ENCODE data around the gene PLCH1. TPM values are rescaled to one million over a fixed set of nuclear protein-coding genes. Genes with fewer than 3 reads are reported as not detected.
"Not testable (repeated sequence)": the region's sequence is repeated elsewhere in the genome, so short reads cannot be mapped to it uniquely, and the experiment has no call there.

Gene PLCH1
- total RNA-seq, 8 experiments from 2014 or later, result 3.7 to 32.9 (median 11.2) TPM

DNA sequence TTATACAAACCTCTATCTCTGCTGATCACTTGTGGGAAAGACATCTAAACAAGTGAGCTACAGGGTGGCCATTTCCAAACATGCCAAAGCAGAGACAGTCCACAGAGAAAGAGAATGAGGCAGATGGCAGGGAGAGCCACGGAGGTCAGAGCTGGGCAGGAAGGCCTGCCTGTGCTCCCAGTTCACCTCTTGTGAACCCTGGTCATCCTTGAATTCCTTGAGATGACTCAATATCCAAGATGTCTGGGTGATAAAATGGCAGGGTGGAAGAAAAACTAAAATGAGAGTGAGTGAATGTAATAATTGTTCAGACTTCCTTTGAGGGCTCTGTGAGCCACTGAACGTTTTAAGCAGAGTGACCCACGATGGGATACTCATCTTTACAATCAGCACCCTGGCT lies 104.8 kb downstream of the PLCH1 start:
- in situ Hi-C loops (cut with MboI; ENCODE audit: low pct_unique_long_range_greater_than_20kb in 2 of 9, low sequenced_read_pairs in 9 of 9, unreplicated experiment in 9 of 9), result no loop called here
- no peak for ATAC-seq (replicated peaks in 6 of 8)
- Histone ChIP-seq H3K27ac (no peak overlapping the region), H3K4me1 (replicated peaks in 1 of 2) (no peaks in the 10 kb centered on the region), H3K4me3 (no peak overlapping the region)
- WGBS, 10 experiments, result 43 to 90% (median 80%) methylated on average over 1 to 3 of the region's 3 CpGs; no CpG with 5 or more reads in 3 of the 10 experiments

GRCh38 chr3:155639462-155640055 lies 105.3 kb downstream of the PLCH1 start:
- Histone ChIP-seq H3K4me1 (replicated peaks in 1 of 2) (no peaks in the 10 kb centered on the region), H3K27ac (no peak overlapping the region), H3K4me3 (no peak overlapping the region)
- in situ Hi-C loops (cut with MboI; ENCODE audit: low pct_unique_long_range_greater_than_20kb in 2 of 9, low sequenced_read_pairs in 9 of 9, unreplicated experiment in 9 of 9), result no loop called here
- WGBS, 10 experiments, result 73 to 100% (median 83%) methylated on average over 1 to 3 of the region's 4 CpGs; no CpG with 5 or more reads in 3 of the 10 experiments
- ATAC-seq (replicated peaks in 6 of 8), result no peak

DNA sequence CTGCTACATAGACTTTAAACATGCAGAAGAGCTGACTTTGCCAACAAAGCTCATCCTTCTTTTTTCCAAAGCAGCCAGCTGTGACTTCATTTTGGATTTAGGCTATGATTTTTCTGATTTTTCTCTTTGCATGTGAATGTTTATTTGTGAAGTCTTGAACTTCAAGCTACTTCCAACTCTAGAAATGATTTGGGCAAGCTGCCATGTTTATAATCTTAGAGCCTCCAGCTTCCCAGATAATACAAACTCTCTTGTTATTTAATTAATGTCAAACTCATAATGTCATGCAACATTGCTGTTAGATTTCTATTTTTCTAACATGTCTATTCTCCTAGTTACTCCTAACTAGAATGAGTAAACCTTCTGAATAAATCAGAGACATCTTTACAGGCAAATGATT lies 106.4 kb downstream of the PLCH1 start:
- H3K27ac ChIP-seq; in situ Hi-C loops (cut with MboI; ENCODE audit: low pct_unique_long_range_greater_than_20kb in 2 of 9, low sequenced_read_pairs in 9 of 9, unreplicated experiment in 9 of 9); ATAC-seq (replicated peaks in 6 of 8); H3K4me3 ChIP-seq; H3K4me1 ChIP-seq (replicated peaks in 1 of 2): not testable (repeated sequence)

- no peak for ATAC-seq (replicated peaks in 6 of 8)
- H3K27ac ChIP-seq, result no peak overlapping the region
- 36 to 100% (median 83%) methylated on average over 1 to 2 of the region's 2 CpGs; no CpG with 5 or more reads in 1 of the 10 experiments for WGBS, 10 experiments
These were observed 107.3 kb downstream of the PLCH1 start for GRCh38 chr3:155637567-155637966.

DNA sequence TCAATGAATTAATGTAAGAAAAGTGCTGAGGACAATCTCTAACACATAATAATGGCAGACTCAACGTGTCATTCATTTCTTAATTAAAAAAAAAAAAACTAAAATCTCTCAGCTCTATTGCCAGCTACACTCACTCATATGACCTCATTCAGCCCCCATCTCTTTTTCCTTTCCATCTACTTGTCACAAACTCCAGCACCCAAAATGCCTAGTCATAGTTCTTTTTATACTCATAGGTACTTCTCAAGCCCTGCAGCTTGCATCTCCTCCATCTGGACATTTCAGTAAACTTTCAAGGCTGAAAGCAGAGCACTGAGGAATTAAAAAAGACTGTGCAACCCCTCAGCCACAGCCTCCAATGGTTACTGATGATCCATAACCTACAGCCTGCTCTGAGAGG lies 109.8 kb downstream of the PLCH1 start:
- WGBS, 10 experiments, result 10 to 100% (median 80%) methylated on average over 1 of the region's 1 CpG; no CpG with 5 or more reads in 3 of the 10 experiments
- no peak for ATAC-seq (replicated peaks in 6 of 8)
- Histone ChIP-seq H3K4me1 (replicated peaks in 1 of 2) (peaks cover under 1 to 17% of the 10 kb centered on the region in 2 donors), H3K4me3 (no peak overlapping the region), H3K27ac (no peak overlapping the region)
- in situ Hi-C loops (cut with MboI; ENCODE audit: low pct_unique_long_range_greater_than_20kb in 2 of 9, low sequenced_read_pairs in 9 of 9, unreplicated experiment in 9 of 9), result no loop called here

More at GRCh38 chr3:155637567-155637966, 107.3 kb downstream of the PLCH1 start:
- Histone ChIP-seq H3K4me3 (no peak overlapping the region), H3K4me1 (replicated peaks in 1 of 2) (peaks cover 0 to 3% of the 10 kb centered on the region in 2 donors)
- in situ Hi-C loops (cut with MboI; ENCODE audit: low pct_unique_long_range_greater_than_20kb in 2 of 9, low sequenced_read_pairs in 9 of 9, unreplicated experiment in 9 of 9), result no loop called here

DNA sequence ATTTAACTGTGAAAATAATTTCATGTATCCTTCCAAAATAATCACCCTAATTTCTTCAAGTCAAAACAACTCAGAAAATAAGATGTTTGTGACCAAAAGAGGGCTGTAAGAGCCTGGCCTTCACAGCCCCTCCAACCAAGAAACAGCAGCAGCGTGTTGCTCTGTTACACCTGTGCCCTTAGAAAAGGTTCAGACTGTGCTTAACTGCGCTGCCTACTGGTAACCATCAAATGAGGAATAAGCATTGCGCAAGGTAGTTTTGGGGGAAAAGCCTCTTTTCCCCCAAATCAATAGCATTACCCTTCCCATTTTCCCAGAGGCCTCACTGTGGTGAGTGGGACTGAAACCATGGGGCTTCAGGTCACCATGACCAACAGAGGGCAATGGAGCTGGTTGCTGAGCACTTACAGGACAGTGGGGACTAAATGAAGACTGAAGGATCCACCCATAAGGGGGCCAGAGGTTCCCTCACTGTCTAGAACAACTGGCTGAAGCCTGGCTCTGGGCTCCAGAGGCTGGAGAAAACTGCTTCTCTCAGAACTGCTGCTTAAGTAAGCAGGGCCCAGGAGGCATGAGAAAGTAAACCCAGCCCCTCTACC lies 110.7 kb downstream of the PLCH1 start:
- Histone ChIP-seq H3K27ac (no peak overlapping the region), H3K4me1 (replicated peaks in 1 of 2) (peaks cover 3 to 22% of the 10 kb centered on the region in 2 donors), H3K4me3 (no peak overlapping the region)
- 56 to 100% (median 100%) methylated on average over 1 to 3 of the region's 3 CpGs; no CpG with 5 or more reads in 3 of the 10 experiments for WGBS, 10 experiments
- in situ Hi-C loops (cut with MboI; ENCODE audit: low pct_unique_long_range_greater_than_20kb in 2 of 9, low sequenced_read_pairs in 9 of 9, unreplicated experiment in 9 of 9), result no loop called here
- ATAC-seq (replicated peaks in 6 of 8), result no peak

- 29 to 95% (median 79%) methylated on average over 2 to 7 of the region's 7 CpGs for WGBS, 10 experiments
- Histone ChIP-seq H3K4me1 (replicated peaks in 1 of 2) (peaks cover 6 to 24% of the 10 kb centered on the region in 2 donors), H3K27ac (no peak overlapping the region), H3K4me3 (no peak overlapping the region)
- peak in 3 of 8 experiments; percentile 51 to 75 (median 61) for ATAC-seq (replicated peaks in 6 of 8)
- in situ Hi-C loops (cut with MboI; ENCODE audit: low pct_unique_long_range_greater_than_20kb in 2 of 9, low sequenced_read_pairs in 9 of 9, unreplicated experiment in 9 of 9), result no loop called here
These were observed 113.4 kb downstream of the PLCH1 start for GRCh38 chr3:155631323-155632019.

GRCh38 chr3:155629556-155629955 lies 115.3 kb downstream of the PLCH1 start:
- Histone ChIP-seq H3K27ac (no peak overlapping the region), H3K4me3 (no peak overlapping the region), H3K4me1 (replicated peaks in 1 of 2) (peaks cover 6 to 24% of the 10 kb centered on the region in 2 donors)
- in situ Hi-C loops (cut with MboI; ENCODE audit: low pct_unique_long_range_greater_than_20kb in 2 of 9, low sequenced_read_pairs in 9 of 9, unreplicated experiment in 9 of 9), result no loop called here
- ATAC-seq (replicated peaks in 6 of 8), result peak in 1 of 8 experiments; percentile 7
- 25 to 100% (median 63%) methylated on average over 1 to 5 of the region's 5 CpGs; no CpG with 5 or more reads in 2 of the 10 experiments for WGBS, 10 experiments

DNA sequence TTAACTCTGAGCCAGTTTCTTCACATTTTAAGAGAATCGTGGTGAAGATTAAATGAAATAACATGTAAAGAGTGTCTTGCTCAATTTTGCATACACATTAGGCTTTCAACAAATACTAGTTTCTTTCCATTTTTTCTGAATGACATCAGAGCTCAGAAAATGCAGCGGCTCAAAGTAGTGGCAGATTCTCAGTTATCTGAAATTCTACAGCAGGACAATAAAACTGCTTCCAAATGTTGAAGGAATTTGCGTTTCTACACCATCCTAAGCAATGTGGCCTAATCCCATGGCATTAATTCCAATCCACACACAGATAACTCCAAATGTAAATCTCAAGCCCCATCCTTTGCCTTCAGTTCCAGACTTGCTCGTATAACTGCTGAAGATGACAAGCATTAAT lies 115.8 kb downstream of the PLCH1 start:
- Histone ChIP-seq H3K27ac (no peak overlapping the region), H3K4me1 (replicated peaks in 1 of 2) (peaks cover 6 to 24% of the 10 kb centered on the region in 2 donors), H3K4me3 (no peak overlapping the region)
- peak in 3 of 8 experiments; percentile 23 to 65 (median 40) for ATAC-seq (replicated peaks in 6 of 8)
- 21 to 85% (median 69%) methylated on average over 2 to 4 of the region's 4 CpGs for WGBS, 10 experiments
- in situ Hi-C loops (cut with MboI; ENCODE audit: low pct_unique_long_range_greater_than_20kb in 2 of 9, low sequenced_read_pairs in 9 of 9, unreplicated experiment in 9 of 9), result no loop called here

- ATAC-seq (replicated peaks in 6 of 8); H3K27ac ChIP-seq; in situ Hi-C loops (cut with MboI; ENCODE audit: low pct_unique_long_range_greater_than_20kb in 2 of 9, low sequenced_read_pairs in 9 of 9, unreplicated experiment in 9 of 9); H3K4me1 ChIP-seq (replicated peaks in 1 of 2); H3K4me3 ChIP-seq: not testable (repeated sequence)
- 40 to 100% (median 61%) methylated on average over 2 to 3 of the region's 3 CpGs; no CpG with 5 or more reads in 2 of the 10 experiments for WGBS, 10 experiments
These were observed 122.2 kb downstream of the PLCH1 start for GRCh38 chr3:155622647-155623046.

DNA sequence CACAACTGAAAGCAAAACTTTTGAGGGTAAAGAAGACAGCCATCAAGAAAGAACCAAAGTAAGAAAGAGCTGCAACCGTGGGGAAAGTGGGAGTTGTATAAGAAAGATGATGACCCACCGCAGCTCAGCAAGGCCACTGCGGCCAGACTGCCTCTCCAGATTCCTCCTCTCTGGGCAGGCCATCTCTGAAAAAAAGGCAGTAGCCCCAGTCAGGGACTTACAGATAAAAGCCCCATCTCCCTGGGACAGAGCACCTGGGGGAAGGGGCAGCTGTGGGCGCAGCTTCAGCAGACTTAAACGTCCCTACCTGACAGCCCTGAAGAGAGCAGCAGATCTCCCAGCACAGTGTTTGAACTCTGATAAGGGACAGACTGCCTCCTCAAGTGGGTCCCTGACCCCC lies 124.3 kb downstream of the PLCH1 start:
- ATAC-seq (replicated peaks in 6 of 8); in situ Hi-C loops (cut with MboI; ENCODE audit: low pct_unique_long_range_greater_than_20kb in 2 of 9, low sequenced_read_pairs in 9 of 9, unreplicated experiment in 9 of 9); H3K4me3 ChIP-seq; H3K27ac ChIP-seq; H3K4me1 ChIP-seq (replicated peaks in 1 of 2): not testable (repeated sequence)
- WGBS, 10 experiments, result 71 to 100% (median 87%) methylated on average over 1 to 5 of the region's 5 CpGs; no CpG with 5 or more reads in 2 of the 10 experiments

GRCh38 chr3:155619118-155619915 lies 125.6 kb downstream of the PLCH1 start:
- no peaks in the 10 kb centered on the region for H3K4me1 ChIP-seq (replicated peaks in 1 of 2)
- in situ Hi-C loops (cut with MboI; ENCODE audit: low pct_unique_long_range_greater_than_20kb in 2 of 9, low sequenced_read_pairs in 9 of 9, unreplicated experiment in 9 of 9), result no loop called here
- no peak overlapping the region for H3K27ac ChIP-seq
- no peak overlapping the region for H3K4me3 ChIP-seq
- no peak for ATAC-seq (replicated peaks in 6 of 8)

GRCh38 chr3:155618543-155618942 lies 126.3 kb downstream of the PLCH1 start:
- in situ Hi-C loops (cut with MboI; ENCODE audit: low pct_unique_long_range_greater_than_20kb in 2 of 9, low sequenced_read_pairs in 9 of 9, unreplicated experiment in 9 of 9), result no loop called here
- peak in 1 of 8 experiments; percentile 52 for ATAC-seq (replicated peaks in 6 of 8)
- no peak overlapping the region for H3K27ac ChIP-seq
- H3K4me3 ChIP-seq, result no peak overlapping the region
- H3K4me1 ChIP-seq (replicated peaks in 1 of 2), result no peaks in the 10 kb centered on the region

Data from motor neuron (in vitro differentiated cells).